Inferior parietal cortex (tissue), 1 donor: ENCODE measurements around the gene SLC6A3.
"Not testable (repeated sequence)": the region's sequence is repeated elsewhere in the genome, so short reads cannot be mapped to it uniquely, and the experiment has no call there.

Experiments used
- DNase-seq: peaks from one replicate; pipeline ENCODE4 v3.0.0-alpha.2; 2016; ENCODE audit errors: extremely low spot score

SLC6A3 gene

GRCh38 chr5:1371972-1372342, 73.3 kb downstream of the SLC6A3 start:
- not testable (repeated sequence) for DNase-seq

DNA sequence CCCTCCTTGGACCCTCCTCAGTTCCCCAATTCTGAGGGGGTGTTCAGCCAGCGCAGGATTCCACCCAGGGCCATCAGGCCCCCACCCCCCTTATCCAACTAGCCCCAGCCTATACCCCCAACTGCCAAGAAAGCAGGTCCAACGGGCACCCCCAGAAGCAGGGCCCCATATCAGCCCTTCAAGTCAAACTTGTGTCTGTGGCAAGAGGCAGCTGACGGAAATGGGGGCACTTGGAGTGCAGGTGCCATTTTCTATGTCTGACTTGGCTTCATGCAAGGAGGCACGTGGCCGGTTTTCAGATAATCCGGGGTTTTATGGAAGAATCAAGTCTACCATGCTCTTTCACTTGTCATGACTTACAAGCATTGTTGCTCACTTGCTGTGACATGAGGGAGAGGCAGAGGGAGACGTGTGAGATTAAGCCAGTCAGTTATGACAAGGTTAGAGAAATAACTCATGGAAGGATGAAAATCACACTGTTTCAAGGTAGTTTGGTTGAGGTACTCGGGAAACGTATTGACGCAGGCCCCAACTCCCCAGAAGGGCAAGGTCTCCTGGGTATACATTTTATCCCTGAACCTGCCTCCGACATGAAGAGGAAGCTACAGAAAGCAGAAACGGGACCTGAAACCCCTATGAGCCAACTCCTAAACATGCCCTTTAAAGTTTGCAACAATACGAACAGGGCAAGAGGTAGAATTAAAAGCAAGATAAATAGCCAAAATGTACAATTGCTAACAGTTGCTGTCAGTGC, 73.8 kb downstream of the SLC6A3 start:
- DNase-seq, result no peak

DNA sequence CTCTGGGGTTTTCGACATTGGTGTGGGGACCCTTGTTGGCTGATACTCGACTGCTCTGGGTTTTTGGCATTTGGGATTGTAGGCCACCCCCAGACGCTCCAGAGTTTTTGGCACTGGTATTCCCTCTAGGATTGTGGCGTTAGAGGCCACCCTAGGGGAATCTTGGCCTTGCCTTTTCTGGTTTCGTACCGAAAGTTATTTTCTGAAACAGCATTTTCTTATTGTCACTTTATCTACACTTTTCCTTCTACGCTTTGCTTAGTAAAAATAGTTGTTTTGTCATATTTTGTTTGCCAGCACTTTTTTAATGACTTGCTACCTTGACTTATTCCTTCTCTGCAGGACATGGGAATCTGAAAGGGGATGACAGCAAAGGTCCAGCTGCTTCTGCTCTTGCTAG, 75.2 kb downstream of the SLC6A3 start:
- no peak for DNase-seq

- DNase-seq, result no peak
Observed at GRCh38 chr5:1368756-1369155, 76.5 kb downstream of the SLC6A3 start.

GRCh38 chr5:1368236-1368635, 77.0 kb downstream of the SLC6A3 start:
- DNase-seq, result no peak

- DNase-seq, result no peak
Observed at GRCh38 chr5:1367149-1367548, 78.1 kb downstream of the SLC6A3 start.

GRCh38 chr5:1366514-1366913, 78.7 kb downstream of the SLC6A3 start:
- no peak for DNase-seq

DNA sequence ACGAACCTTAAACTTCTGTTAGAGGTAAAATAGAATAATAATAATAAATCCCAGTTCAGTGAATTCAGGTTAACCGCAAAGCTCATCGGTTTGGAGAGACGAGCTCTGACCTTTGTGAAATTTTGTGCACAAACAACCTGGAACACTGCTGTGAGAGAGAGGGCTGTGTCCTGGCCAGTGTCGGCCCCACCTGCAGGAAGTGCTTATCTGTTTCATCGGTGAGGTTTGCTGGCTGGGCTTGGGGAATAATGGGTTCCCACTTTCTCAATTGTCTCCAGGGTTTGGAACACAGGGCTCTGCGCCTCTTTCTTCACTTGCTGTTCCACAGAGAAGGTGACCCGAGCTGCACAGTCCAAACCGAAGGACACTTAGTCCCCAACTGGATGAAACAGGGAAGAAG, 81.0 kb downstream of the SLC6A3 start:
- DNase-seq, result no peak

DNA sequence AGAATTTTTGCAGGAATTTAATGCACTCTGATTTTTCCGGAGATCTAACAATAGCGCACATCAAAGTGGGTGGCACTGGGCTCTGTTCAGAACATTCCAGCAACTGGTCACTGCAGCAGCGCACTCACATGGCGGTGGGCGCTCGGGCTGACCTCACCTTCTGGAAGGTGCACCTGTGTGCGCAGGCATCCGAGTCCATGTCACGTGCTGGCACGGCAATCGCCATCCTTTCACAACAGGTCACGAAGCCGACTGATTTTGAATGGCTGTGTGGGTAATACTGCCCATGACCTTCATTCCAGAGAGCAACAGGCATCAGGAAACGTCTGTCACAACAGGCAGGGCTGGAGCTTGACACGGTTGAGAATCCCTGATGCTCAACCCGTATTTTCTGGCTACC, 81.7 kb downstream of the SLC6A3 start:
- no peak for DNase-seq

DNA sequence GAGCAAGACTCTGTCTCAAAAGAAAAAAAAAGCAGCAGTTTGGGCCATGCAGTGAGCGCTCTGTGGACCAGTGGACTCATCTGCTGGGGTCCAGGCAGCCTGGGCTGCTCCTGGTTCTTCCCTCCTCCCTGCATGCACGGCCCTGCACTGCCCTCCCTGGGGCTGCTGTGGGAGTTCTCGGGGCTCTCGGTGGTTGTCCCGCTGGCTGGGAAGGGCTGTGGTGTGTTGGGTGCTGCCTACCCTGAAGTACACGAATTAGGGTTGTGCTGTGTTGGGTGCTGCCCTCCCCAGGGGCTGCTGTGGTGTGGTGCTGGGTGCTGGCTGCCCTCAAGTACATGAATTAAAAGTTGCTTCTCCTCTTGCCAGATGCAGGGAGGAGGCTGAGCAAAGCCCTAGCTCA, 82.1 kb downstream of the SLC6A3 start:
- DNase-seq, result no peak

DNA sequence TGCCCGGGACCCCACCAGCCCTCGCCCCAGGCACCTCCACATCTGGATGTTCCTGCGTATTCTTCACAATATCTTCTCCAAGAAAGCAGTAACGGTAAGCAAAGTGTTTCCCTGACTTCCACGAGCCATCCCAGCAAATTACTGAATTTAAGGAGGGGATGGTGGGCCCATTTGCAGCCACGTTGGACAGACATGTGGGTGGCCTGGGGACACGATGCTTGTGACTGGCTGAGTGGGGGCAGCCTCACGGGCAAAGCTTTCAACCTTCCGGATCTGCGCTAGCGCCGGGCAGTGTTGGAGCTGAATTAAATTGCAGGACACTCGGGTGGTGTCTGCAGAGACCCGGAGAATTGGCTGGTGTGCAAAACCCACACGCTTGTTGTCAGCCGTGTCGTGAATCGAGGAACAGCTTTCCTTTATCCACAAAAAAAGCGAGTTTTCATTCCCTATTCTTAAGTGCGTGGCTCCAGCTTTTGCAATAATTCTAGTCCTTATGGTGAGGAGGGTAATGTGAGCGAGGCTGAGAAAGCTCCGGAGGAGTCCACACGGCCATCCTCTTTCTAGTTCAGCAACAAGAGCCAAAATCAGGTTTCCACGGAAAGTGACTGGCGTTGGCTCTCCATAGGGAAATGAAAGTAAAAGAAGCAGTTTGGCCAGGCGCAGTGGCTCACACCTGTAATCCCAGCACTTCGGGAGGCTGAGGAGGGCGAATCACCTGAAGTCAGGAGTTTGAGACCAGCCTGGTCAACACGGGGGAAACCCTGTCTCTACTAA, 82.8 kb downstream of the SLC6A3 start:
- DNase-seq, result no peak

- DNase-seq, result no peak
Observed at GRCh38 chr5:1360861-1361260, 84.4 kb downstream of the SLC6A3 start.

- not testable (repeated sequence) for DNase-seq
Observed at GRCh38 chr5:1360367-1360766, 84.9 kb downstream of the SLC6A3 start.

DNA sequence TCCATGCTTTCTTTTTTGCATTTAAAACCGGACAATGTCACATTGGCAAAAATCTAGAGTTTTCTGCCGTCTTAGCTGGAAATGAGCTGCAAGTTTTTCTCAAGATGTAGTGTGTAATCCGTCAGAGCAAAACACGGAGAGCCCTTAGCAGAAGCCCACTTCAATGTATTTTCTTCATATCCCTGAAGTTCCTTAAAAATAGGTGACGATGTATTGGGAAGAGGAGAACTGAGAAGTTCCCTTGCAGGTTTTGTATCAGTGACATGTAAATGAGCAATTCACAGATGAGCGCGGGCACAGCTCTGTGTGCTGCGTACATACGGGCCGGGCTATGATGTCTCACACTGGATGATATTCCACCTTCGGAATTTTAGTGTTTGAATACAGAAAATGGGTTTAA, 85.5 kb downstream of the SLC6A3 start:
- no peak for DNase-seq

DNA sequence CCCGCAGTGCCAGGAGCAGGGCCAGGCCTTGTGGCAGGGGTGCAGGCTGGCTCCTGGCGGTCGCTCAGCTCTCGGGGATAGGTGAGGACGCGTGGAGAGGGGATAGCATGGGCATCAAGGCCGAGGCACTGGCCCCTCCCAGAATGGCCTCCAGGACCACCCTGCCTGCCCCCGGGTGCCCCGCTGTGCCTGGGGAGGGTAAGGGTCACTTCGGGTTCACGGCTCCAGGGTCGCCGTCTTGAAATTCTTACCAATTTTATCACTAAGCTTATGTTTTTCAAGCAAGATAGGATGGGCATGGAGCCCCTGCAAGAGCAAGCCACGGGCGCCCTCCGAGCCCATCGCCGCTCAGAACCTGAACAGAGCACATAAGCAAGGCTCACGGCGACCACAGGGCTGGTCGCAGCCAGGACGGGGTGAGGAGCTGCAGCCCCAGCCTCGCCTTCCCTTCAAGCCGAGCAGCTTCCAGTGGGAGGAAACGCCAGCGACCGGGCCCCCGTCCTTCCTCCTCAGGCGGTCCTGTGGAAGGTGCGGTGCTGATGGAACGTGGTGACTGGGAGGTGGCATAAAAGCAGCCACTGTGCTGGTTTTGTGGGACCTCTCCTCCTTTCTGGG, 86.1 kb downstream of the SLC6A3 start:
- DNase-seq, result no peak

DNA sequence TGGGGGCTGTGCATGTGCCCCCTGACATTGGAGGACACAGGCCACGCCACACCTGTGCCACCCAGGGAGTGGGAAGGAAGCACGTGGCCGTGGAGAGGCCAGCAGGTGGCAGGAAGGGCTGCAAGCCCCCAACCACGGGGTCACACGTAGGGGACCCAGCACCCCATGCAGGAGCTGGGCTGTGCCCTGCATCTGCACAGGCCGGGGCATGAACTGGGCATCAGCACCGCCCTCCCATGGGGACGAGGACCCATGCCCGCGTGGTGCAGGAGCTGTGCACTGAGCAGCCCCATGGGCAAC, 86.6 kb downstream of the SLC6A3 start:
- DNase-seq, result no peak

- no peak for DNase-seq
Observed at GRCh38 chr5:1357946-1358725, 87.1 kb downstream of the SLC6A3 start.

DNA sequence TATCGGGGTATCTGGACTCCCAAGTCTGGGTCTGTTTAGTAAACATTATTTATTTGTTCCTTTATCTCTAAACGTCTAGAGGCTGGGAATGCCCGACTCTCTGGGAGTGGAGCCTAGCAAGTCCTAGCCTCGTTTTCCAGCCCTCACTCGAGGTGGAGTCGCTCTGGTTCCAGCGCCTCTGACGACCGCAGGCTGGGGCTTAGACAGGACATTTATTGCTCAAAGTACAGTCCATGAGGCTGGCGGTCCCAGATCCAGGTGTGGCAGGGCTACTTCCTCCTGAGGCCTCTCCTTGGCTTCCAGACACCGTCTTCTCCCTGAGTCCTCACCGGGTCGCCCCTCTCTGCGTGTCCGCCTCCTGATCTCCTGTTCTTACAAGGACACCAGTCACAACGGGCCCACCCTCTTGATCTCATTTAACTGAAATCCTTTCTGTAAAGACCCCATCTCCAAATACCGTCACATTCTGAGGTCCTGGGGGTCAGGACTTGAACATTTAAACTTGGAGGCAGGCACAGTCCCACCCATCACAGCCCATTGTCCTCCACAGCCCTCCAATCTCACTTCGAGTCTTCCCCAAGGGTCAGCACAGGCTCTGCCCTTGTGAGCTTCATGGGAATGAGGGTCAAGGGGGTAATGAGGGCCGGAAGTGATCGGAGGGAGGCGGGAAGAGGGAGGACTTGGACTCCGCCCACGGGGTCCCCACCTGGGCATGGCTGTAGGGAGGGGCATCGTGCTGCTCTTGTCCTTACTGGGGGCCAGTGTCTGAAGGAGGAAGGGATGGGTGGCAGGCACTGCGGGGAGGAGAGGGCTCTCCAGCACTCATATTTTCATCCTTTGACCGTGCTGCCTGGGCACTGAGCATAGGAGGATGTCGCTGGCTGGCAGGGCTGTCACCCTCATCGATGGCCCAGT, 88.1 kb downstream of the SLC6A3 start:
- DNase-seq, result no peak

- DNase-seq, result no peak
Observed at GRCh38 chr5:1354576-1354975, 90.7 kb downstream of the SLC6A3 start.

DNA sequence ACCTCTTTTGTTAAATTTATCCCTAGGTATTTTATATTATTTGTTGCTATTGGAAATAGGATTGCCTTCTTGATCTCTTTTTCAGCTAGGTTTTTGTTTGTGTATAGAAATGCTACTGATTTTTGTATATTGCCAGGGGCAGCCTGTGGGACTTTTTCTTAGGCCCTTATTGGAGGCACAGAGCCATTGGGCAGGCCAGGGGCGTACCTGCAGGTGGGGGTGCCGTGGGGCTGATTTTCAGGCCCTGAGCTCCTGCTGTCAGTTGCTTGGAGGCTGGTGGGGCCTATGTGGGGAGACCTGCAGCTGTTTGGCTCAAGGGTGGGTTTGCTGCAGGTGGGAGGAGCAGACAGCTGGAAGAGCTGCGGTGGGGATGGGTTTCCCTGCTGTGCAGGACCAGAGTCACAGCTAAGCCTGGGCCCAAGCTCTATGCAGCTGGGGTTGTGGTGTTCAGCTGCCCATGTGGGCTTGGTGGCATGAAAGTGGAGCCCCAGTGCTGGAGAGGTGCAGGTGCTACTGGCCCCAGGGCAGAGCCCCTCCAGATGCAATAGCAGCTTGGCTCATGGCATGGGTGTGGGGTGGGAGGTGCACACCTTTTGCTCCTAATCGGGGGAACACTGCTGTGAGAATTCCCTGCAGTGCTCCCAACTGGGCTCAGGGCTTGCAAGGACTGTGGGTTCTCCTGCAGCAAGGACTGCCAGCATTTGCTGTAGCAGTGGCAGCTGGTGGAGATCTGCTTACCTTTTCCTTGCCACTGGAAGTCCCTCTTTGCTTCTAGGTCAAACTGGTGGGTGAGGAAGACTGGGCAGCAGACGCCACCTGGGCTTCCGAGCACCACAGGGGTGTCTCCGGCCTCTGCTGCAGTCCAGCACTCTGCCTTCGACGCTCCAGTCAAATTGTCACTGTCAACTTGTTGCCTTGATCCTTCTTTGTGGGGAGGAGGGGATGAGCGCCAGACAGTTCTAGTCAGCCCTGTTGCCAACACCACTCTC, 92.7 kb downstream of the SLC6A3 start:
- DNase-seq, result no peak
